ENCODE measurements around the gene CCDC85B.
A peak's percentile ranks its signal among the peaks of the same experiment; 100 is the strongest.

Gene CCDC85B

GRCh38 chr11:65912845-65913244, 22.4 kb downstream of the CCDC85B start:
- no peak for DNase-seq

GRCh38 chr11:65915101-65915820, 24.8 kb downstream of the CCDC85B start:
- DNase-seq, result no peak

DNA sequence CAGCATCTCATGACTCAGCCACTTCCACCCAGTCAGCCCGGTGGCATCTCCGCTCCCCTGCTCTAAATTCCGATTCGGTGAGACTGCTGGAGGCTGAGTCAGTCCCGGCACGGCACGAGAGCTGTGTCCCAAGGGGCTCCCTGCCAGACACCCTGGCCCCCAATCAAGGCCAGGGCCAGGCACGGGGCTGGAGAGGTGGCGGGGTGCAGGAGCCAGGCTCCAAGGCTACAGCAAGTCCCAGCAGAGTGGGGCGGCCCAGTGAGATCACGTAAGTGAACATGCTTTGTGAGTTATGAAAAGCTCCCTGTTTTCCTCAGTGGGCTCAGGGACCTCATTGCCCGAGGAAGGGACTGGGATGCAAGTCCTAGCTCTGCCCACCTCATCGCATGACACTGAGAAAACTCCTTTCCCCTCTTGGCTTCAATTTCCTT, 25.4 kb downstream of the CCDC85B start:
- DNase-seq, result no peak

DNA sequence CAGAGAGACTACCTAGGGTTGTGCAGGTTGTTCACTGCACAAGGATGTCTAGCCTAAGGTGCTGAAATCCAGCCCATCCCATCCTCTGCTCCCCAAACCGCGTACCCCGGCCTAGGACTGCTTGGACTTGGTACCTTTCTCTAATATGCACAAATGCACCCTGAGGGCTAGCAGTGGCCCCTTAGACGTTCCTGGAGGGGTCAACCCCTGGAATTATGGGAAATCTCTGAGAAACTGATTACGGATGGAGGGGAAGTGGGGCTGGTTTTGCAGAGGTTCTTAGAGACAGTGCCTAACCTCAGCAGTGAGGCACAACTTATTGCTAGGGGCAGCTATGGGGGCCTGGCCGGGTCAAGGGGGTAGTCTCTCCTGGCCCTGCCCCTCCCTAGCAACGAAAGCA, 25.9 kb downstream of the CCDC85B start:
- no peak for DNase-seq

GRCh38 chr11:65917077-65917433, 26.6 kb downstream of the CCDC85B start:
- DNase-seq, result no peak

DNA sequence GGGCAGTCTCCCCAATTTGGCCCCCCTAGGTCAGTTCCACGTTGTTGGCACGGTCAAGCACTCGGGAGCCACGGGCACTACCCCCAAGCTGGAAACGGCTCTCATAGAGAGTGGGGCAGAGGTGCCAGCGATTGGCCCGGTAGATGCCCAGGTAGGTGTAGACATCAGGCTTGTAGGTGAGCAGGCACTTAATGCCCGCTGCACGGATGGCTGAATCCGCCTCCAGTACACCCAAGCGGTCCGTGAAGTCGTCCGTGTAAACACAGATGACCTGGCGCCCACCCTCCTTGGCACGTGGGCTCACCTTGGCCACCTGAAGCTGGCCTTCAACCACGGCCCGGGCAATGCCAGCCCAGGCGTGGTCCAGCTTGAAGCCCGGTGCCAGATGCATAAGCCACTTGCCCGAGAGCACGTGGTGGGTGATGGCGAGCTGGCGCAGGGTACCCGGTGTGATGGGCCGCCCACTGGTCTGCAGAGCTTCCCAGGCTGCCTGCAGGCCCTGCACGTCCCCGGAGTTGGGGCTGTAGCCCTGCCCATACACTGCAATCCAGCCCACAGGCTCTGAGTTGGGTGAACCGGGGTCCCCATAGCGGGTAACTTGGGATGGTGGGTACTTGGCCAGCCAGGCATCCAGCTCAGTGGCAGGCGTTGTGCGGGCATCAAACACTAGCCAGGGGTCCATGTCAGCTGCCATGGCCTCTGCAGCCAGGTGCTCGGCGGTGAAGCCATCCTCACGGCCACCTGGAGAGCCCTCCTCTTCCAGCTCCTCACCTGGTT, 27.1 kb downstream of the CCDC85B start:
- DNase-seq, result no peak

- no peak for DNase-seq
Observed at GRCh38 chr11:65918211-65919140, 28.0 kb downstream of the CCDC85B start, which contains the start of gene C11orf68. Gene C11orf68, minus strand, starts transcription at chr11:65919062. Its CDS starts 31 bp downstream, at chr11:65919031.

GRCh38 chr11:65919141-65919572, 28.7 kb downstream of the CCDC85B start, which contains the start of gene DRAP1:
Gene DRAP1, plus strand, starts transcription at chr11:65919426. Its CDS starts 76 bp downstream, at chr11:65919502.
- DNase-seq, result peak; percentile 99

DNA sequence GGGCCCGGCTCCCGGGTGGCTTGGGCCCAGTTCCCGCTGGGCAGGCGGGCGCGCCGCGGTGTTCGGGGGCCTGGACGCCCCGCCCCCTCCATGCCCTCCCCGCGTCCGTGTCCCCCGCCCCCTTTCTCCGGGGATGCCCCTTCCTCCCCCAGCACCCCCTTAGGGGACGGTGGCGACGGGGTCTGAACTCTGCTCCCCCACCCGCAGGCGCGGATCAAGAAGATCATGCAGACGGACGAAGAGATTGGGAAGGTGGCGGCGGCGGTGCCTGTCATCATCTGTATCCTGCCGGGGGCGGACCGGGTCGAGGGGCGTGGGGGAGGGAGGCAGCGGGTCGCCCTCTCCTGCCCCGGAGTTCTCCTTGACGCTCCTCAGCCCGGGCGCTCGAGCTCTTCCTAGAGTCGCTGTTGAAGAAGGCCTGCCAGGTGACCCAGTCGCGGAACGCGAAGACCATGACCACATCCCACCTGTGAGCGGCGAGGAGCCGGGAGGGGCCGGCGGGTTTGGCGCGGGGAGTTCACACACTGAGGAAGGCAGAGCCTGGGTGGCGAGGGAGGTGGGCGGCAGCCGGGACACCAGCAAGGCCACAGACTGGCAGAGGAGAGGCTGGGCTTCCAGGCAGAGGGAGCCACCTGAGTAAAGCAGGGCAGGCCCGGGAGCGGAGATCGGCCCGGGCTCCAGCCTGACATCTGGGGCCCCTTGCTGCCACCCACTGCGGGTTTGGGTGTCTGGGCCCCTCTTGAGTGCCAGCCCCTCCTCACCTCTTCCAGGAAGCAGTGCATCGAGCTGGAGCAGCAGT, 29.3 kb downstream of the CCDC85B start:
- DNase-seq, result no peak

- no peak for DNase-seq
Observed at GRCh38 chr11:65920372-65920802, 29.9 kb downstream of the CCDC85B start.

DNA sequence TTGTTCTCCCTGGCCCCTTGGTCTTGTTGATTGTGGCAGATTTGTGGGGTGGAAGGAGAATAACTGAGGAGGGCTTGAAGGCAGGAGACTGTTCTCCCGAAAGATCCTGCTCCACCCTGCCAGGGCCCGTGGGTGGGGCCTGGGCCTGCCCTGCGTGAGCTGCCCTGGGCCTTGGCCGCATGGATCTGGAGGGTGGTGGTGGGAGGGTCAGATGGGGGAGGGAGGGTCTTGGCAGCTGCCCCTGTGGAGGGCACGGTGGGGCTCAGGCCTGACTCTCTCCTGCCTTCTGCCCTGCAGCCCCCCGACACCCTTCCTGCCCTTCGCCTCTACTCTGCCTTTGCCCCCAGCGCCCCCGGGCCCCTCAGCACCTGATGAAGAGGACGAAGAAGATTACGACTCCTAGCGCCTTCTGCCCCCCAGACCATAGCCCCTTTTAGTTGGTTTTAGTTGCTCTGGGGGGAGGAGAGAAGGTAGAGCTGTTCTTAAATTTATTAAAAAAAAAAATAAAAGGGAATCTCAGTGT, 30.6 kb downstream of the CCDC85B start:
- DNase-seq, result no peak

DNA sequence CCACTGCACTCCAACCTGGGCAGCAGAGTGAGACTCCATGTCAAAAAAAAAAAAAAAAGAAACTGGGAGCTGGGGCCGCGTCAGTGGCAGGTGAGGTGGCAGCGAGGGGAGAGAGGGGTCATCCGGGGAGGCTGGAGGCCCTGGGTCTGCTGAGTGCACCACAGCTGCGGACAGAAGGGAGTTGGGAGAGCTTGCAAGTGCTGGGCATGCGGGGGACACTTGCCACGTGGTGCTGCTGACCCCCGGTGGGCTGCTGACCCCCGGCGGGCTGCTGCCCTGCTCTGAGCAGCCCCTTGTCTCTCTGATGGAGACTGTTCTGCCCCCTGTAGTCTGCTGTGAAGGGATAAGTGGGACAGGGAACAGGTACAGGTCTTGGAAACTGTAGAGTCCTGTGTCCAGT, 31.4 kb downstream of the CCDC85B start:
- no peak for DNase-seq

DNA sequence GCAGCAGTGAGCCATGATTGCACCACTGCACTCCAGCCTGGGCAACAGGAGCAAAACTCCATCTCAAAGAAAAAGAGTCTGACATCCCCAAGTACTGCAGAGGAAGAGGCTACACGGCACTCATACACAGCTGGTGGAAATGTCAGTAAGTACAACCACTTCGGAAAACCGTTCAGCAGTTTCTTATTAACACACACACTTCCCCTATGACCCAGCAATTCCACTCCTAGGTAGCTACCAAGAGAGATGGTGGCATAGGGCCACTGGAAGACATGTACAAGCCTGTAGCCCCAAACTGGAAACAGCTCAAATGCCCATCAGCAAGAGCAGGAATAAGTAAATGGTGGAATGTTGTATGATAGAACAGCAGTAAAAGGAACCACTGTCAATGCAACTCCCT, 32.1 kb downstream of the CCDC85B start:
- DNase-seq, result no peak

DNA sequence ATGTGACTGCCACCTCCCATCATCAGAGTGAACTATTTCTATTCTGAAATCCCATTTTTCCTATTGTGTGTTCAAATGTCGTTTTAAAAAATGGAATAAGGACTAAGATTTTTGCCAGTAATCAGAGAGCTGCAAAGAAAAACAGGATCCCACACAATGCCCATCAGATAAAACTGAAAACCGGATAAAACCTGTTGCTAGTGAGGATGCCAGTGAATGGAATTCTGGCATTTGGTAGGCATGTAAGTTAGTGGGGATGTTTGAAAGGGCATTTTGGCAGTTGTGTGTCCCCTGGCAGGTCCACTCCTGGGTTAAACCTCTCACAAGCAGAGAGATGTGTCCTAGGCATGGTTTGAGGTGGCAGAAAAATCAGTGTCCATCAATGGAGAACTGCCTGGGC, 34.9 kb downstream of the CCDC85B start:
- DNase-seq, result no peak

- DNase-seq, result peak; percentile 89
Observed at GRCh38 chr11:65927904-65928397, 37.5 kb downstream of the CCDC85B start.

GRCh38 chr11:65928667-65929066, 38.2 kb downstream of the CCDC85B start:
- DNase-seq, result no peak

DNA sequence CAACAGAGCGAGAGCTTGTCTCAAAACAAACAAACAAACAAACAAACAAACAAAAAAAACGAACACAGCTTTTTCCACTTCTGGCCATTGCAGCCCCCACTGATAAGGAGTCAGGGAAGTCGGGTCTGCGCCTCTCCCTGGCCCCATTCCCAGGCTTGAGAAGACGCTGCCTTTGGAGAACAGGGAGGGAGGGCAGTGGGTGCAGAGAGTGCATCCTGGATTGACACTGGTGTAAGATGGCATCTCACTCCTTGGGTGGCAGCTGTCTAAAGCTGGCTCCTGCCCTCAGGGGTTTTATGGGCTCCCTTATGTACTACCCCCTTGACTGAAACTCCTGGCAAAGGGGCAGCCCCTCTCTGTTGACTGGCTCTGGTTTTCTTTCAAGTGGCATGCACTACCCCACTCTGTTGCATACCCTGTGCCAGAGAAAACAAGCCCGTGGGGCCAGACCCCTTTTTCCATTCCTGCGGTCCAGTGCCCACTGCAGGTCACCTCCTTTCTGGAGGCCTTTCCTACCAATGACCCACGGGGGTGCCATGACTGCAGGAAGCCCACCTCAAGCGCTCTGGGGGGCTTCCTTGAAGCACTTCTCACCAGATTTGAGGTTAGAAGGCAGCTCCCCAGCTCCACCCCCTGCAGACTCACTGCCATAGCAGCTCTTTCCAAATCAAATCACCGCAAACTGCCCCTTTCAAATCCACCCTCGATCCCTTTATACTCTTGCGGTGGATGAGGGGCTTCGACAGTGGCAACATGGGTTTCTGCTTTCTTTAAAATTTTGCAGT, 41.5 kb downstream of the CCDC85B start:
- DNase-seq, result no peak

- no peak for DNase-seq
Observed at GRCh38 chr11:65932558-65932919, 42.1 kb downstream of the CCDC85B start.

- no peak for DNase-seq
Observed at GRCh38 chr11:65934014-65934413, 43.5 kb downstream of the CCDC85B start.

- no peak for DNase-seq
Observed at GRCh38 chr11:65937766-65938165, 47.3 kb downstream of the CCDC85B start.
